Fibroblast of lung (primary cell): ENCODE data around the gene NASP.

Source experiments
- CTCF ChIP-seq, 2 donors: IDR thresholded peaks in 1 of 2; conservative IDR thresholded peaks in 1 of 2; 1 replicate in 1 of 2; 2 replicates in 1 of 2; pipeline ENCODE4 v1.5.1; 2011 to 2012; ENCODE audit warnings: low read length in 2 of 2, control low read depth in 1 of 2, inconsistent platforms in 1 of 2, low read depth in 1 of 2, mild to moderate bottlenecking in 1 of 2
- EZH2 ChIP-seq: IDR thresholded peaks from 2 replicates; pipeline ENCODE4 v1.5.1; 2012; ENCODE audit warnings: low read length, control low read depth, mild to moderate bottlenecking; ENCODE audit errors: missing control alignments

GRCh38 chr1:45612941-45613579, 29.2 kb downstream of the NASP start:
- TF ChIP-seq CTCF (conservative IDR thresholded peaks at IDR 0.05 in 1 of 2, IDR thresholded peaks at IDR 0.05 in 1 of 2; ENCODE audit: low read depth in 1 of 2, low read length in 2 of 2) (no peak), EZH2 (no peak)
